ENCODE results near the gene SEMA3F.

Gene SEMA3F

DNA sequence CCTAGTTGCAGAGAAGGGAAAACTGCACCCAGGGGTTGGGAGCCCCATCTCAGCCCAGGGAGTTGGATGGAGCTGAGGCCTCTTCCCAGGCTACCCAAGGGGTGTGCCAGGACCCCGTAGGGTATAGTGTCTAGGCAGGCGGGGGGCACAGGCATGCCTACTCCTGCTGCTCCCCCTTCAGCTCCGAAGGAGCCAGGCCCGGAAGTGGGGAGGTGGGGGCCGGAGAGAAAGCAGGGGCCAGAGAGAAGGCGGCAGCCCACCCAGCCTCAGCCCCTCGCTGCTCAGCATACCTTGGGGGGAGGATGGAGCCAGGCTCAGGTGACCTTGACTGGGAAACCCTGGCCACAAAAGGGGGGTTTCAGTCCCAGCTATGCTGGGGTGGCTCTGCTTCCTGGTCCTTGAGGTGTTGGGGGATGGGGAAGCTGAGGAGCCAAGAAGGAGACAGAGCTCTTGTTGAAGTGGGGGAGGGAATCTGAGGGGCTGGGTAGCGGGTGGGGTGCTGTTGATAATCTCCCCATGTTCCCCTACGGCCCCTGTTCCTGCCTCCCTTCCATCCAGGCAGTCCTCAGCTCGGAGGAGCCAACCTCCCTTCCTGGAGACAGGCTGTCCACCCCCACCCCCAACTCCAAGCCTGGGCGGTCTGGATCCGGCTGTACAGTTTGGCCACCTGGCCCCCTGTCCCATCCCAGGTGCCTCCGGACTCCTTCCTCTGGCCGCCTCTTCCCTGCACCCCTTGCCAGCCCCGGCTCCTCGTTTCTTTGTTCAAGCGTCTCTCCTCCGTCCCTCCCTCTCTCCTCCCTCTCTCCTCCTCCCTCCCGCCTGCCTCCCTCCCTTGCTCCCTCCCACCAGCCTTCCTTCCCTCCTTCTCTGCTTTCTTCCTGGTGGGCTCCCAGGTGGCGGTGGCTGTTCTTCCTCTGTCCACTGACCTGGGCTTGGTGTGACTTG lies 1.7 kb downstream of the SEMA3F start:
- DNase-seq: no peak

GRCh38 chr3:50157827-50158529 lies 2.9 kb downstream of the SEMA3F start:
- DNase-seq: no peak

GRCh38 chr3:50158530-50159146 lies 3.5 kb downstream of the SEMA3F start:
- DNase-seq: no peak

- no peak for DNase-seq
These were observed 5.4 kb downstream of the SEMA3F start for GRCh38 chr3:50160561-50160983.

DNA sequence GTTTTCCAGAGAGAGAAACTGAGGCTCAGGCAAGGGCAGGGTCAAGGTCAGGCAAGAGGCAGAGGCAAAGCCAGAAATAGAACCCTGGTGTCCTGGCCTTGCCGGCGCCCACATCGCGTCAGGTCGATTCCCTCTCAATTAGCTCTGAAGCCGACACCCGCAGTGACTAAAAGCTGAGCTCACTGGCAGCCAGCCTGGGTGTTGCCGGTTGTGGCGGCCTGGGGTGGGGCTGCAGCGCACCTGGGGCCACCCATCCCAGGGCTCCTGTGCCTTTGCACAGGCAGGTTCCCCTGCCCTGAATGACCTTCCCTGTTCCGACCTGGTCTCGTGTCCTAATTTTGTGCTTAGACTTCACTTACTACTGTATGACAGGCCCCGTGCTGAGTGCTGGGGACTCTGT lies 6.2 kb downstream of the SEMA3F start:
- no peak for DNase-seq

DNA sequence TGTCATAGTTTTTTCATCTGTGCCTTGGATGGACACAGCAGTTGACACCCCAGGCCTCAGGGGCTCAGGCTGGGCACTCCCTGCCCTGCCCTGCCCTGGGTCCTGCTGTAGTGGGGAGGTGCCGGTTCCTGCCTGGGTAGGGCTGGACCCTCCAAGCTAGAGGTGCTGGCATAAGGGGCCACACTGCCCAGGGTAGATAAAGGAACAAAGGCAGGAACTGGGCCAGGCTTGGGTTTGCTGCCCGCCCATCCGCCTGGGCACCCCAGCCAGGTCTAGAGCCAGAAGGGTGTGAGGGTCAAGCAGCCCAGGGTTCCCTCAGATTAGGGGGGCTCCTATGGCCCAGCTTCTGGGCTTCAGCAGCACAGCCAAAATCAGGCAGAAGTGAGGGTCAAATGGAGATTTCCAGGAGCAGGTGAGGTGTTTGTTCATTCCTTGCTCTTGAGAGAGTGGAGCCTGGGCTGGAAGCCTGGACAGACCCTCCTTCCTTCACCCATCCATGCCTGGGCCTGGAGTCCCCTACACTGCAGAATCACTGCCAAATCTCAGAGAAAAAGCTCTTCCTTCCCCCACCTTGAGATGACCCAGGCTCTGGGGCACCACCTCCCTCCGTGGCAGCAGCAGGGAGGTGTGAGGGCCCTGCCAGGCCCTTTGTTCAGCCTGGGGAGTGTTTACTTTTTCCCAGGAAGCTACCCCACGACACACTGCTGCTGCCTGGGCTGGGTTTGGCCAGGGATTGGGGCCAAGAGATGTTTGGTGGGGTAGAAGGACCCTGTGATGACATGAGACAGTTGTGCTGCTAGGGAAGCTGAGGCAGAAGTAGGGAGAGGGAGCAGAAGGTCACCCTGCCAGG lies 7.1 kb downstream of the SEMA3F start:
- no peak for DNase-seq

DNA sequence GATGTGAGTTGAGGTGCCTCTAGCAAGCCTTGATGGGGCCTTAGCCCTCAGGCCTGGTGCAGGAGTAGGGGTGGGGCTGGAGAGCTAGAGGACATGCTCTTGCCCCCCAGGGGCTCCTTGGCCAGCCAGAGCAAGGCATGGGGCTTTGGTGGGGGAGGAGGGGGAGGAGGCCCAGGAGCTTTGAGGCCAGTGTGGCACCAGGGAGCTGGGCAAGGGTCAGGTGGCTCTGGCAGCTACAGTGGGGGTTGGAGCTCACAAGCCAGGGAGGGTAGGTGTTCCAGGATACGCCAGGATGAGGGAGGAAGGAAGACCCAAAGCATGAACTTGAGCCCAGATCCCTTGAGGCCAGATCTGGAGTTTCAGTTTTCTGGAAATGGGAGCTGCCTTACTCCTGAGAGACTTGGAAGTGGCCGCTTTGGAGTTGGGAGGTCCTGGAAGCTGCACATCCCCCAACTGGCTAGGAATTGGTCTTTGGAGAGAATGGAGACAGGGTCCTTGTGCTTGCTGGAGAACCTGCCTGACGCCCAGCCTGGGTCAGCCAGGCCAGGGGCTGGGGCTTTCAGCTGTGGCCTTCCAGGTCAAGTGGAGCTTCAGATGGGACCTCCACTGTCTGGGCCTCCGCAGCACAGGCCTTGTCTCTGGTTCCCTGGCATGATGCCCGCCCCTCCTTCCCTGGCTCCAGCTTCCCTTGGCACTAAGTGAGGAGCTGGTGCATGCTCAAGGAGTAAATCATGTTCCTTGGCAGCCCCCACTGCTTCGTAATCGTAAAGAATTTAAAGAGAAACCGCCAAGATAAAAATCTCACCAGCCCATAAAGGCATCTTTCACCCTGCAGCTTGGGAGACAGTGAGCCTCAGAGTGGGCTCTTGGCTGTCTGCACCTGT lies 8.7 kb downstream of the SEMA3F start:
- no peak for DNase-seq

GRCh38 chr3:50164481-50164880 lies 9.4 kb downstream of the SEMA3F start:
- no peak for DNase-seq

GRCh38 chr3:50164984-50165909 lies 10.1 kb downstream of the SEMA3F start:
- no peak for DNase-seq

DNA sequence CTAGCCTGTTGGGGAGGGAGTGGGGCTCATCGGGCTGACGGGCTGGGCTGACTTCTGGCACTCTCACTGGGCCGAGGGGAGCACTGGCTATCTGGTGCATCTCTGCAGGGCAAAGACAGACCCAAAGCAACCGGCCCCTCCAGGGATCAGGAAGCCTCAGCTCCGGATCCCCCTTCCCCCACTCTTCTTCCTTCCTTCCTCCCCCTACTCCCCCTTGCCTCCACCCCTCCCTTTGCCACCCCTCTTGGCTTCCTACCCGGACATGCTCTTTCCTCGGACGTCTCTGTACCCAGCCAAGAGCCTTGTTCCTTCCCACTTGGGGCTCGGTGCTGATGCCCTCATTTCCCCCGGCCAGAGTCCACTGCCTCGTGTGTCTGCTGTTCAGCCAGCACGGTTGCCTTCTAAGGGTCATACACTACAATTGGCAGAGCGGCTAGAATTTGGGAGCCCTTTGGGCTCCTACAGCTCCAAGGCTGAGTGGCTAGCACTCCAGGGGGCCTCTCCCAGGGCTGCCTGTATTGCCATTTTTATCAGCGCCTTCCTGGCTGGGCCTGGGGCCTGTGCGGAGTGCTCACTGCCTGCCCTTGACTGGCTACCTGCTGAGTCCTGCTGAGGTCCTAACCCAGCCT lies 10.9 kb downstream of the SEMA3F start:
- no peak for DNase-seq

GRCh38 chr3:50166620-50167019 lies 11.5 kb downstream of the SEMA3F start:
- DNase-seq: no peak

GRCh38 chr3:50167069-50167840 lies 12.1 kb downstream of the SEMA3F start:
- DNase-seq: no peak

- DNase-seq: no peak
These were observed 12.7 kb downstream of the SEMA3F start for GRCh38 chr3:50167841-50168209.

GRCh38 chr3:50168388-50168787 lies 13.3 kb downstream of the SEMA3F start:
- no peak for DNase-seq

DNA sequence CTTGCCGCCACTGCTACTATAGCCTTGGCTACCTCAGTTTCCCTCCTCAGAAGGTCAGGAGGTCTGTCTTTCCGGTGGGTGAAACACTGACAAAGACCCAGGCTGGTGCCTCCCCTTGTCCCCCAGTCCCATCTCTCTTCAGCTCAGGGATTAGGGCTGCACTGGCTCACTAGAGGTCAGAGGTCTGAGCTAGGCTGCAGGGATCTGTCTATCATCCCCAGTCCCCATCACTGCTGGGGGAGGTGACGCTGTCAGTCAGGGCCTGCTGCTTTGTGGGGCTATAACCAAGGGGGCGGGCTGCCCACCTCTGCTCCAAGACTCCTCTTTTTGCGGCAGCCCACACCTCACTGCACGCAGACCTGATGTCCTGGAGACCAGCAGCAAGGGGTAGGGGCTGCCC lies 13.7 kb downstream of the SEMA3F start:
- no peak for DNase-seq

DNA sequence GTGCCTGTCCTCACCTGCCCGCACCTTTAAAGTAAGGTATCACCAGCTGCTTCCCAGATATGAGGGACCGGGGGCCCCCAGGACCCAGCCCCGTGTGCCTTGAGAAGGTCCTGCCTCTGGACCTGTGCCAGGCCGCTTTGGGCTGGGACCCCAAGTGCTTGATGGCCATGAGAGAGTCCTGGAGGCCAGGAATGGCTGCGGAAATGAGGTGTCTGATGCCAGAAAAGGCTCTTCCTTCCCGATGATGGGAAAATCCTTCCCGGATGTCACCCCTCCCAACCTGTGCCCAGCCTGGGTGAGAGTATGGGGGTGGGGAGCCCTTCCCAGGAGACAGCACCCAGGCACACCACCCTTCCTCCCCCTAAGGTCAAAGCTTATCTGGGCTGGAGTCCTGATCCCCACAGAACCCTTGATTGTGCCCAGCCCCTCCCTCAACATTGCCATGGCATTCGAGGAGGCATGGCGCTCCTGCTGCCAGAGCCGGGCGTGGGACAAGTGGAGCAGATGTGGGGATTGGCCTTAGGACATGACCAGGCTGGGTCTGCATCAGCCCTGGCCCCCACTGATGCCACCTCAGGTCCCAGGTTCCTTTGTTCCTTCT lies 14.2 kb downstream of the SEMA3F start:
- no peak for DNase-seq

- DNase-seq: no peak
These were observed 14.7 kb downstream of the SEMA3F start for GRCh38 chr3:50169858-50170257.

DNA sequence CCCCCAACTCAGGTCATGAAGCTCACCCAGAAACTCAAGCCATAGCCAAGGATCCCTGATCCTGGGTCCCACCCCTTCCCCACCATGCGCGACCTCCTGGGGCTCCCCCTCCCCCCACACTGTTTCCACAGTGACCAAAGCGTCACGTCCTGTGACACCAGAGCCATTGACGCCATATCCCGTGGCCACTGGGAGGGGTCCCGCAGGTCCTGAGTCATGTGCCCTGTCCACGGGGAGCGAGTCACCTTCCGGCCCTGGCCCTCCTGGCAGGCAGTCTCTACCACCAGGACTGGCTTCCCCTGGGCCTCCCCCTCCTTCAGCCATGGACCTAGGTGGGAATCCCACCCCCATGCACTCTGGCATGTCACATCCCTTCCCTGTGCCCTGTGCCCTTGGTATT lies 15.6 kb downstream of the SEMA3F start:
- DNase-seq: no peak
